GM19397 (cell line): Measurements from ENCODE around the gene GZMM.

Experiments
- ATAC-seq: cut with Tn5 transposase; IDR thresholded peaks from one replicate; pipeline ENCODE4 v1.9.1; 2021; ENCODE audit warnings: mild to moderate bottlenecking, moderate library complexity; ENCODE audit not compliant: unreplicated experiment

GZMM gene

GRCh38 chr19:543910-544608, at the start of gene GZMM:
Gene GZMM (plus strand): TSS chr19:544053. CDS start chr19:544072, 19 bp downstream.
- no peak for ATAC-seq

- no peak for ATAC-seq
These were observed 49.4 kb upstream of the GZMM start for GRCh38 chr19:494171-495080.

- ATAC-seq = no peak
These were observed 48.8 kb upstream of the GZMM start for GRCh38 chr19:495081-495401.

- ATAC-seq = no peak
These were observed 48.3 kb upstream of the GZMM start for GRCh38 chr19:495402-496111.

- ATAC-seq = no peak
These were observed 47.7 kb upstream of the GZMM start, which contains the start of gene MADCAM1 for GRCh38 chr19:496112-496665. Gene MADCAM1 (plus strand): TSS chr19:496486. CDS start chr19:496500, 14 bp downstream.

- no peak for ATAC-seq
These were observed 46.9 kb upstream of the GZMM start for GRCh38 chr19:496986-497385.

- ATAC-seq = no peak
These were observed 46.4 kb upstream of the GZMM start for GRCh38 chr19:497491-497868.

GRCh38 chr19:497869-498510, 45.9 kb upstream of the GZMM start:
- ATAC-seq = no peak

GRCh38 chr19:498511-498891, 45.4 kb upstream of the GZMM start:
- no peak for ATAC-seq

- no peak for ATAC-seq
These were observed 44.8 kb upstream of the GZMM start for GRCh38 chr19:498977-499623.

- ATAC-seq = no peak
These were observed 42.2 kb upstream of the GZMM start for GRCh38 chr19:501646-502045.

GRCh38 chr19:504616-505015, 39.2 kb upstream of the GZMM start:
- ATAC-seq = no peak

GRCh38 chr19:506404-507285, 37.2 kb upstream of the GZMM start:
- peak; percentile 63 for ATAC-seq

GRCh38 chr19:507286-508203, 36.3 kb upstream of the GZMM start, which contains the start of gene TPGS1:
Gene TPGS1 (plus strand): TSS chr19:507497. CDS start chr19:507507, 10 bp downstream.
- ATAC-seq = peak; percentile 56

GRCh38 chr19:508204-509150, 35.4 kb upstream of the GZMM start:
- no peak for ATAC-seq

- no peak for ATAC-seq
These were observed 33.2 kb upstream of the GZMM start for GRCh38 chr19:510606-511100.
